Subcutaneous adipose tissue (tissue), 4 donors: ENCODE data around the gene CHMP3. TPM values are rescaled to one million over a fixed set of nuclear protein-coding genes. Genes with fewer than 3 reads are reported as not detected.

Source experiments
- total RNA-seq, 4 donors: library from RNA; depleted of rRNA; stranded (reverse); fragments of >200 nt; gene quantifications; one replicate each; pipeline ENCODE4 v1.1.0, GENCODE V29; 2016
- TF ChIP-seq, protein P1 (sequence below): fragments of 450-650 bp; IDR thresholded peaks from one replicate; pipeline ENCODE4 v1.5.1; 2016; ENCODE audit warnings: low read depth, mild to moderate bottlenecking, control low read depth, antibody characterized with exemption, moderate library complexity

Gene CHMP3
- total RNA-seq, 4 donors from 2014 or later, result 103 to 228 (median 130) TPM

DNA sequence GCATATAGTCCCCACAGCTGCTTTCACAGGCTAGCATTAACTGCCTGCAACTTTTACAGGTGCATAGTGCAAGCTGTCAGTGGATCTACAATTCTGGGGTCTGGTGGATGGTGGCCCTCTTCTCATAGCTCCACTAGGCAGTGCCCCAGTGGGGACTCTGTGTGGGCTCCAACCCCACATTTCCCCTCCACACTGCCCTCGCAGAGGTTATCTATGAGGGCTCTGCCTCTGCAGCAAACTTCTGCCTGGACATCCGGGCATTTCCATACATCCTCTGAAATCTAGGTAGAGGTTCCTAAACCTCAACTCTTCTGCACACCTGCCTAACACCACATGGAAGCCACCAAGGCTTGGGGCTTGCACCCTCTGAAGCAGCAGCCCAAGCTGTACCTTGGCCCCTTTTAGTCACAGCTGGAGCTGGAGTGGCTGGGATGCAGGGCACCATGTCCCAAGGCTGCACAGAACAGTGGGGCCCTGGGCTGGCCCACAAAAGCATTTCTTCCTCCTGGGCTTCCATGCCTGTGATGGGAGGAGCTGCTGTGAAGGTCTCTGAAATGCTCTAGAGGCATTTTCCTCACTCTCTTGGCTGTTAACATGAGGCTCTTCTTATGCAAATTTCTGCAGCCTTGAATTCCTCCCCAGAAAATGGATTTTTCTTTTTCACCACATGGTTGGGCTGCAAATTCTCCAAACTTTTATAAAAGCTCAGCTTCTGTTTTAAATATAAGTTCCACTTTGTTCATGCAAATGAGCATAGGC, 62.7 kb downstream of the CHMP3 start:
- TF ChIP-seq, protein P1, sequence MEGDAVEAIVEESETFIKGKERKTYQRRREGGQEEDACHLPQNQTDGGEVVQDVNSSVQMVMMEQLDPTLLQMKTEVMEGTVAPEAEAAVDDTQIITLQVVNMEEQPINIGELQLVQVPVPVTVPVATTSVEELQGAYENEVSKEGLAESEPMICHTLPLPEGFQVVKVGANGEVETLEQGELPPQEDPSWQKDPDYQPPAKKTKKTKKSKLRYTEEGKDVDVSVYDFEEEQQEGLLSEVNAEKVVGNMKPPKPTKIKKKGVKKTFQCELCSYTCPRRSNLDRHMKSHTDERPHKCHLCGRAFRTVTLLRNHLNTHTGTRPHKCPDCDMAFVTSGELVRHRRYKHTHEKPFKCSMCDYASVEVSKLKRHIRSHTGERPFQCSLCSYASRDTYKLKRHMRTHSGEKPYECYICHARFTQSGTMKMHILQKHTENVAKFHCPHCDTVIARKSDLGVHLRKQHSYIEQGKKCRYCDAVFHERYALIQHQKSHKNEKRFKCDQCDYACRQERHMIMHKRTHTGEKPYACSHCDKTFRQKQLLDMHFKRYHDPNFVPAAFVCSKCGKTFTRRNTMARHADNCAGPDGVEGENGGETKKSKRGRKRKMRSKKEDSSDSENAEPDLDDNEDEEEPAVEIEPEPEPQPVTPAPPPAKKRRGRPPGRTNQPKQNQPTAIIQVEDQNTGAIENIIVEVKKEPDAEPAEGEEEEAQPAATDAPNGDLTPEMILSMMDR, result no peak

DNA sequence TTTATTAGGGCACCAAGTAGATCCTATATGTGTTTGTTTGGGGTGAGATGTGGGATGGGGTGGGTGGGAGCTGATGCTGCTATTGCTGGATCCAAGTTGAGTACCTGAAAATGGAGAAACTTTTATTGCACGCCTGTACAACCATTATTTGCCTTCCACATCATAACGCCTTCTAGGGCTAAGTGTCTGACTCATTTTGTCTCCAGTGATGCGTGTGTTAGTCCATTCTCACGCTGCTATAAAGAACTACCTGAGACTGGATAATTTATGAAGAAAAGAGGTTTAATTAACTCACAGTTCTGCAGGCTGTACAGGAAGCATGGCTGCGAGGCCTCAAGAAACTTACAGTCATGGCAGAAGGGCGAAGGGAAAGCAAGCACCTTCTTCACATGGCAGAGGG, 63.9 kb downstream of the CHMP3 start:
- TF ChIP-seq, protein P1, result no peak

DNA sequence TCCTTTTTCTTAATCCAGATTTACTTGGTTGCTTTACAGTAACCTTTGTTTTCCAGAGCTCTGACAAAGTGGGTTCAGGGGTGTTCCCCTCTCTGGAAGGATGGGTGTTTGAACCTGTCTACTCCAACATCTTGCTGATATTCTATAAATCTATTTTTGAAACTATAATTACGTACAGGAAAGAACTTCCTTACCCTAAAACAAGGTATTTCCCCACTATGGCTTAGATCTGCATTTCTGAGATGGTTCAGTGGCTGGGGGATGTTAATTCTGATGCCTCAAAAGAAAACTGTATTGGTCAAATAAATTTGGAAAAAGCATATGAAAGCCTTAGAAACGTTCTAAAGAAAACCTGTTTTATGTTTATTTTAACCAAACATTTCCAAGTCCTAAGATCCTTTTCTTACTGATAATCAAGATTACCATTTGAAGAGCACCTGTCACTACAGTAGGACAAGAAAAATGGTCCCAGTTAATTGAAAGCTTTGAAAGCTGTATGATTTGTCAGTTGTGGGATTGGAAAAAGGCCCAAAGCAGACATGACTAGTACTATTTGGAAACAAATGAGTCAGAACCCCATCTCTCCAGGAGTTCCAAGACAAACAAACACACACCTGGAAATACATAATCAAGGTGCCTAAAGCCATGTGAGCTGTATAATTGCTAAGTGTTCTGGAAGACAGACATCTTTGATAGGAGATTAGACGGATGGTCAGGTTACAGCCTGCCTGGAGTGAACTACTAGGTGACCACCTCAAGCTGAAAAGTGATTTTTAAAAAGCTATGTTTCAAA, 64.6 kb downstream of the CHMP3 start:
- TF ChIP-seq, protein P1, result no peak

DNA sequence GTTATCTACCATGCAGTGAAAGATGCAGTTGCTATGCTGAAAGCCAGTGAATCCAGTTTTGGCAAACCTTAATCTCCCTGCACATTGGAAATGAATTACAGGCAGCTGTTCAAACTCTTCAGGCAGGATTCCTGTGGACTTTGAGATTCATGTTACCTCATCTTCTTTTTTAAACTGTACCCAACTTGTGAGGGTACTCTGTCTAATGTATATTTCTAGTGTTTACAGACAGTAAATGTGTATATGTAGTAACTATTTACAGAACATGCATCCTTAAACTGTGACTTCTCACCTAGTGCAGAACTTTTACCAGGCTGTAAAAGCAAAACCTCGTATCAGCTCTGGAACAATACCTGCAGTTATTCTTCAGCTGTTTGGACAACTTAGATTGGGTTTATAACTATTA, 71.2 kb downstream of the CHMP3 start:
- TF ChIP-seq, protein P1, result no peak

DNA sequence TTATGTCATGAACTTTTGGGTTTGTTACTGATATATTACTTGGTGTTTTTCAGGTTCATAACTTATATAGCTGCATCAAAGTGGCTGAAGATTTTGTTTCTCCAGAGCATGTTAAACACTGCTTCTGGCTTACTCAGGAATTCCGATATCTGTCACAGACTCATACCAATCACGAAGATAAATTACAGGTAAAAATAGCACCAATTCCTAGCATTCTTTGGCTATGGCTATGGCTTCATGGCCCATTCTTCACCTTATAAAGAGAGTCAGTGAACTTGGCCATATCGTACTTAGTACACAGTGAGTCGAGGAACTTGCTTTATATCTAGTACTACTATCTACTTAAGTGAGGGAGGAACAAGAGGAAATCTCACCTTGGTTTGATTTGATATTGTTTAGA, 72.2 kb downstream of the CHMP3 start:
- TF ChIP-seq, protein P1, result no peak

DNA sequence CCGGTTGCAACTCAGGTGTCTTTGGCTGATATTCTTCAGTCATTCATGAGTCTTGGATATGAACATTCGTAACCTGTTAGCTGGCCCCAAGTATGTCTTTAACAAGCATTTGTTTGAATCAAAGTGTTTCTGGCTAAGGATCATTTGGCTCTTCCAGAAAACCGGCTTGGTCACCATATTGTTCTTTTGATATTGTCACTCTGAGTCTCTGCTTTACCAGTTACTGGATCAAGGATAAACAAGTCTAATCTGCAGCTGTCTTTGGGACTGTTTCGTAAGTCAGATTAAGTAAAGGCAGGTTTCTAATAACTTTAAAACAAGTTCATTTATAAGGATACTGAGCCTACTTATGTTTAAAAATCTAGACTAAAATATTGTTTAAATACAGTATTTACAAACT, 73.0 kb downstream of the CHMP3 start:
- TF ChIP-seq, protein P1, result no peak

DNA sequence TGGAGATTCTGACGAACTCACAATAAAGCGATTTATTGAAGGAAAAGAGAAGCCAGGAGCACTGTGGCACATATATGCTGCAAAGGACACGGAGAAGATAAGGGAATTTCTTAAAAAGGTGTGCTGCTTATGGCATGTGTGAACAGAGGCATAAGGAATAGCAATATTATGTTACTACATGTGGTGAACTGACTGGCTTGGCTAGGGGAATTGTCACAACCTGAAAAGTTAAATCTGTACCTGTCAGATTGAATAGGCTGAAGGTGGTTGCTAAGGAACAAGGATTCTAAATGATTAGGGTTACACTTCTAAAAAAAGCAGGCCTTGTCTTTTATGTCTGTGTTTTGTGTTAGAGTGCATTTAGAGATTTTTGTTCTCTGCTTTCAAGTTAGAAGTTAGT, 73.7 kb downstream of the CHMP3 start:
- TF ChIP-seq, protein P1, result no peak
